GM18909 (cell line): ENCODE measurements around the gene SPDYE6.
A peak's percentile ranks its signal among the peaks of the same experiment; 100 is the strongest.
"Not testable (repeated sequence)": the region's sequence is repeated elsewhere in the genome, so short reads cannot be mapped to it uniquely, and the experiment has no call there.

ENCODE experiments used
- ATAC-seq: cut with Tn5 transposase; IDR thresholded peaks from one replicate; pipeline ENCODE4 v1.9.1; 2021; ENCODE audit warnings: mild to moderate bottlenecking; ENCODE audit not compliant: unreplicated experiment, poor library complexity

SPDYE6 gene

DNA sequence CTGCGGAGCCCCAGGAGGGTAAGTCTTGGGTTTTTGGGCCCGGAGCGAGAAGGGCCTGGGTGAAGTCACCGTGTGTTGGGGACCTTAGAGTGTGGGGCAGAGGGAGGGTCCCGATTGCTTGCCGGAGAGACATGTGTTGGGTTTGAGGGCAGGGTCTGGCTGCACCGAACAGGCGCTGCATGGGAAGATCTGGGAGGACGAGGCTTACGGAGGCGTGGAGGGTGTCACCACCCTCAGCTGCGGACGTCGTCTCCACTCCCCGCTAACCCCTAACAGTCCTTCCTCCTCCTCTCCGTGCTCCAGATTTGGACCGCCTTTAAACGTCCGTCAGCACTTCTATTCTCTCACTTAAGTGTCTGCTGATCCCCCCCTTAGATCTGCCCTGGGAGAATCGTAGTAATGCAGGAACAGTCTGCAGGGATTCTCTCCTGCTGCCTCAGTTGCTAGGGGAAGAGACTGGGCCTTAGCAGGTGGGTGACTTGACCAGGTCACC is 8.2 kb upstream of the SPDYE6 start:
- ATAC-seq: not testable (repeated sequence)

DNA sequence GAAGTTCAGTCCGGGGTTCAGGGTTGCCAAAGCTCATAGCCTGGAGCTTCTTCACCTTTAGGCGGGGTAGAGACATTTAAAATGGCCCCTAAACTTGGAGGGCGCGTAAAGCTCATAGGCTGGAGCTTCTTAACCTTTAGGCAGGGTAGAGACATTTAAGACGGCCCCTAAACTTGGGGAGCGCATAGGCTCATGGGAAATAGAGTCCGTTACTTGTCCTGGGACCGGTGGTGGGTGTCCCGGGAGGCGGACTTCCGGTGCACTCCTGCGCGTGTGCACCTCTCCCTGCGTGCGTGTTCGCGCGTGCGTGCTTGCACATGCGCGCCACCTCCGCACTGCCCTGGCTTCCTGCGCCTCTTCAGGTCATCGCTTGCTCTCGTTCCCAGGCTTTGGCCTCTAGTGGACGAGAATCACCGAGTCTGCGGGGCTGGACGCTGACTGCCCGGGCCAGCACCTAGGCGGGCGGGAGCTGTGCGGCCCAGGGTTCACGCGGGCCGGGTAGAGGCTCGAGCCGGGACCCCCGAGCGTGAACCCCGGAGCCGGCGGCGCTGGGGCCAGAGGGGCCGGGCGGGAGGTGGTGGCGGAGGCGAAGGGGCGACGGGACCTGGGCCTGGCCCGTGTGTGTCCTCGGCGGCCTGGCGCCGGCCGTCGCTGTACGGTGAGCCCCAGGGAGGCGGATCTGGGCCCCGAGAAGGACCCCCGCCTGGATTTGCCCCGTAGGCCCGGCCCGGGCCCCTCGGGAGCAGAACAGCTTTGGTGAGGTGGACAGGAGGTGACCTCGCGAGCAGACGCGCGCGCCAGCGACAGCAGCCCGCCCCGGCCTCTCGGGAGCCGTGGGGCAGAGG is 7.5 kb upstream of the SPDYE6 start:
- ATAC-seq: peak; percentile 100

DNA sequence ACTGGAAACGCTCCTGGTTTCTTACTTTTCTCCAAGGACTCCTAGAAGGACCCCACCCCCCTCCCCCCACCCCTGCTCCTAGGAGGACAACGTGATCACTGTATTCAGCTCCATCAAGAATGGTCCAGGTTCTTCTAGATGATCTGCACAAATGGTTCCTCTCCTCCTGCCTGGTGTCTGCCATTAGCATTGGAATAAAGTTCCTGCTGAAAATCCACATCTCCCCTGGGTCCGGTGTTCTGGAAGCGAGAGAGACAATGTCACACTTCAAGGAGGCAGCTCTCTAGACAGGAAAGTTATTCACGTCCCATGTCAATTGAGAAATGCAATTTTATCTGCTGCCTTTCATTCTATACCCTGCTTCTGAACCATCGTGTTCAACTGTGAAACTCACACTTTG is 9.3 kb downstream of the SPDYE6 start:
- ATAC-seq: not testable (repeated sequence)

DNA sequence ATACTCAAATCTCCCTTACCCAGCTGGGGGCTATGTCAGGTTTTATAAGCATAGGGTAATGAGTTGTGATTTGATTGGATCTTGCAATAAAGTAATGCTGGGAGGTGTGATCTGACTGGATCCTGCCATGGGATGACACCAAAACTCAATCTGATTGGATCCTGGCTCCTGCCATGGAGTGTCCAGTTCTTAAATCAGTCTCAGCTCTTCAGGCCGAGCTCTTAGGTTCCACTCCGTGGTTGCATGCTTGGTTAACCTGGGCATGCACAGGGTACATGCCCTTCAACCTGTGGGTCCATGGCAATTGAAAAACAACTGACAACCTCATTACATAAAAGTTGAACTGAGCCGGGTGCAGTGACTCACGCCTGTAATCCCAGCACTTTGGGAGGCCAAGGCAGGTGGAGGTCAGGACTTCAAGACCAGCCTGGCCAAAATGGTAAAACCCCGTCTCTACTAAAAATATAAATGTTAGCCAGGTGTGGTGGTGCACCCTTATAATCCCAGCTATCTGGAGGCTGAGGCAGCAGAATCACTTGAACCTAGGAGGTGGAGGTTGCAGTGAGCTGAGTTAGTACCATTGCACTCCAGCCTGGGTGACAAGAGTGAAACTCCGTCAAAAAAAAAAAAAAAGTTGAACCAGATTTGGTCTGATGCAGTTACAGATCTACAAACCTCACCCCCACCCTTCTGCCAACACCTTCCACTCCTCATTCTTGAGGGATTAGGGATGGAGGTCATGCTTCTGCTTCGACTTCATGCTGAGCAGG is 15.5 kb downstream of the SPDYE6 start:
- not testable (repeated sequence) for ATAC-seq

DNA sequence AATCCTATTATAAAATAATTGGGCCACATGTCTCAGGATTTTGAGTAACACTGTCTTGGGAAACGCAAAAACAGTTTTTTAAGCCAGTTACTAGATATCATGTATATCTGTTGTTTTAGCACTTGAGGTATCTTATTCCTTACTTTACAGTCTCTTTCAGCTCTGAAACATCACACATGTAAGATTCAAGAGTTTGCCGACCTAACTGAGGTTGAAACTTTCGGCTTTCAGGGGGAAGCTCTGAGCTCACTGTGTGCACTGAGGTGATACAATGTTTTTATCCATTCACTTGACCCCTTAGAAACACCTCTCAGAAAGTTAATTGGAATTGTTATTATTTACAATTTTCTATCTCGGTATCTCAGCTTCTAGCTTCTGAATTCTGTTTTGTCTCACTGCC is 18.8 kb downstream of the SPDYE6 start:
- ATAC-seq: not testable (repeated sequence)

DNA sequence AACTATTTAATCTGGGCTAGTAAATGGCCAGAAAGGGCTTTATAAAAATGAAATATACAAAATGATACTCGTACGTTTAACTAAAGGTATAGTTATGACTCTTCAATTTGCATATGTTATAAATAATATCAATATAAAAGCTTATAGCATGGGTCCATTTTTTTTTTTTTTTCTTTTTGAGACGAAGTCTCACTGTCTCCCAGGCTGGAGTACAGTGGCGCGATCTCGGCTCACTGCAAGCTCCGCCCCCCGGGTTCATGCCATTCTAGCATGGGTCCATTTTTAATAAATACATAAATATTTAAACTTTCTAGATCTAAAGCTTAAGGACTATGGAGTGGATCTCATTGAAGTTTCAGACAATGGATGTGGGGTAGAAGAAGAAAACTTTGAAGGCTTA is 19.2 kb downstream of the SPDYE6 start:
- ATAC-seq: not testable (repeated sequence)

DNA sequence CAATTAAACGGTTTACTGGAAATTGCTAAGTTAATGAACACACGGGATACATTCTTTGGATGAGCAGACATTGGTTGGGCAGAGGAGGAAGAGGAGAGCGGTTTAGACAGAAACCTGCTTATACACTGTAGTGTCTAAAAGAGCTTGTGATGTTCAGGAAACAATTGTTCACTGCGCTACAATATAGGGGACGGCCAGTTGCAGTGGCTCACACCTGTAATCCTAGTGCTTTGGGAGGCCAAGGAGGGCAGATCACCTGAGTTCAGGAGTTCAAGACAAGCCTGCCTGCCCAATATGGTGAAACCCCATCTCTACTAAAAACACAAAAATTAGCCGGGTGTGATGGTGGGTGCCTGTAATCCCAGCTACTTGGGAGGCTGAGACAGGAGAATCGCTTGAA is 20.7 kb downstream of the SPDYE6 start:
- ATAC-seq: not testable (repeated sequence)

DNA sequence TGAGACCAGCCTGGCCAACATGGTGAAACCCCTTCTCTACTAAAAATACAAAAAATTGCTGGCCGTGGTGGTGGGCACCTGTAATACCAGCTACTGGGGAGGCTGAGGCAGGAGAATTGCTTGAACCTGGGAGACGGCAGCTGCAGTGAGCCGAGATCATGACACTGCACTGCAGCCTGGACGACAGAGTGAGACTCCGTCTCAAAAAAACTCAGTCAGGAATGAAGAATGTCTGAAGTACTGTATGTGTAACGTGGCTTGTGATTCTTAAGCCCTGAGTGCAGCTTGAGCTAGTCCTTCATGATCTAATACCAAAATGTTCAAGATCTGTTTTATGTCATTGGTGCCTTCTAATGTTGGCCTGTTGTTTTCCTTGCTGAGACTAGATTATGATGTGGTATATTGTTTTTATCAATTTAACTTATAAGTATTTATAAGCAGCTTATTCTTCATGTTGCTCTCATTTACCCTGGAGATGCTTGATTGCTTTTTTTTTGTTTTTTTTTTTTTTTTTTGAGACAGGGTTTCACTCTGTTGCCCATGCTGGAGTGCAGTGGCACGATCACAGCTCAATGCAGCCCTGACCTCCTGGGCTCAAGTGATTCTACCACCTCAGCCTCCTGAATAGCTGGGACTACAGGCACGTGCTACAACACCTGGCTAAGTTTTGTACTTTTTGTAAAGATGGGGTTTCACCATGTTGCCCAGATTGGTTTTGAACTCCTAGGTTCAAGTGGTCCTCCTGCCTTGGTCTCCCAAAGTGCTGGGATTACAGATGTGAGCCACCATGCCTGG is 25.4 kb downstream of the SPDYE6 start:
- not testable (repeated sequence) for ATAC-seq

DNA sequence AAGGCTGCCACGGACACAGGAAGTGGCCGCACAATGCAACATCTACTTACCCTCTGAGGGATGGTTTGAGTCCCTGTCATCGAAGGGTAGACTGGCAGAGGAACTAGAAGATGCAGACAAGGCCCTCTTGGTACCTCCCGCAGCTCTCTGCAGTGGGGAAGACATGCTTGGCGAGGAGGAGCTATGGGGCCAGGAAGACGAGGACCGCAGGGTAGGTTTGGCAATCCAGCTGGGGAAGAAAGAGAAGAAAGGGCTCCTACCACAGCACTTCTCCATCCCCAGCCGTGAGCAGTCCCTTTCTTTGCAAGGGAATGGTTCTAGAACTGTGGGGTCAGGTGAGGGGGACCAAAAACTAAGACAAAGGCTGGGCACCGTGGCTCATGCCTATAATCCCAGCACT is 26.9 kb downstream of the SPDYE6 start:
- ATAC-seq: not testable (repeated sequence)

DNA sequence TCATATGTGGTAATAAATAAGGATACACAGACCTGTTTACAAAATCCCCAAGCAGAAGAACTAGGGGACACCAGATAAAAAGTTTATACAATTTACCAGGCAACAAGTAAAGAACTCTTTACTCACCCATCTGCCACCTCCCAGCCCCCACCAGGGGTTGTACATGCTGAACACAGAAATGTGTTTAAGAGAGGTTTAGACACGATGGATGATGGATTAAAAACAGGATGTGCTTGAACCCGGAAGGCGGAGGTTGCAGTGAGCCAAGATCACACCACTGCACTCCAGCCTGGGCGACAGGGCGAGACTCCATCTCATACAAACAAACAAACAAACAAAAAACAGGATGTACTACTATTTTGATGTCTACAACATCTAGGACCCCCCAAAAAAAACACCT is 27.4 kb downstream of the SPDYE6 start:
- ATAC-seq: not testable (repeated sequence)

DNA sequence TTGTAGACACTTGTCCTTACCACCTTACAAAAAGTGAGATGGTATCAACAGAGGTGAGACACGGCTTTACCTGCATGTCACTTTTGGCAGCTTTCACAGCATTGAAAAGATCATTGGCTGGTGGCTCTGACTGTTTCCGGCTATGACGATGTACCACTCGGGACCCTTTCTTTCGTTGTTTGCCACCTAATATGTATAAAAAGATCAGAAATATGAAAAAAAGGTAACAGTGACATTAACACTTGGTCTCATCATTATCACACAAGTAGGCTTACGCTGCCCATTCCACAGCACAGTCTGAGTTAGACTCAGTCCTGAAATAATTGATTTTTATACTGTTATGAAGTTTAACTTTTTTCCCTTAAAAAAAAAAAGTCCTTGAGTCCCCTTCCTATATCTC is 29.1 kb downstream of the SPDYE6 start:
- not testable (repeated sequence) for ATAC-seq

DNA sequence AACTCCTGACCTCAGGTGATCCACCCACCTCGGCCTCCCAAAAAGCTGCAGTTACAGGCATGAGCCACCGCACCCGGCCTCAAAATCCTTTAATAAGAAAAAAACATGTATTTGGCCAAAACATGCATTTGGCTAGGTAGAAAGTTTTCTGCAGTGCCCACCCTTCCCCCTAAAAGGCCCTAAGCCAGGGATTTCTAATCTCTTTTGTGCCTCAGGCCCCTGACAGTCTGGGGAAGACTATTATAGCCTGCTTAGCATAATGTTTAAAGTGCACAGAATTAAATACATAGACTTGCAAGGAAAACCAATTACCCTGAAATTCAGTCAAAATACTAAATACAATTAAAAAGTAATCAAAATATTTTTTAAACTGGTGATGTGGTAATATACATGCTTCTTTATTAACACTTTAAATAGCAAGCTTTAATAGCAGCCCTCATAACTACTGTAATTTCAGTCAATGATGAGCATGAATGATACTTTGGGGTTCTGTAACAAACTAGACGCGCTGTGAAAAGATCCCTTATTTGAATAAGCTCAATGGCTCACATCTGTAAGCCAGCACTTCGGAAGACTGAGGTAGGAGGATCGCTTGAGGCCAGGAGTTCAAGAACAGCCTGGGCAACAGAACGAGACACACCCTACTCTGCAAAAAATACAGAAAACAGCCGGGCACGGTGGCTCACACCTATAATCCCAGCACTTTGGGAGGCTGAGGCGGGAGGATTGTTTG is 29.9 kb downstream of the SPDYE6 start:
- ATAC-seq: no peak

DNA sequence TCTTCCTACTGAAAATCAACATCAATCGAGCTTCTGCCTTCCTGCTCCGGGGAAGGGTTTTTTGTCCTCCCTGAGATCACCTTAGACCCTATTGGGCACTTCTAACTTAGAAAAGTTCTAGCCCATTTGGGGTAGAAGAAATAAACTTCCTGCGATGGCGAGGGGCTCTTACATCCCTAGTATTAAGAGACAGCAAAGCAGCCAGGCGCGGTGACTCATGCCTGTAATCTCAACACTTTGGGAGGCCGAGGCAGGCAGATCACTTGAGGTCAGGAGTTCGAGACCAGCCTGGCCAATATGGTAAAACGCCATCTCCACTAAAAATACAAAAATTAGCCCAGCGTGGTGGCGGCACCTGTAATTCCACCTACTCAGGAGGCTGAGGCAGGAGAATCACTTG is 31.1 kb downstream of the SPDYE6 start:
- ATAC-seq: not testable (repeated sequence)

DNA sequence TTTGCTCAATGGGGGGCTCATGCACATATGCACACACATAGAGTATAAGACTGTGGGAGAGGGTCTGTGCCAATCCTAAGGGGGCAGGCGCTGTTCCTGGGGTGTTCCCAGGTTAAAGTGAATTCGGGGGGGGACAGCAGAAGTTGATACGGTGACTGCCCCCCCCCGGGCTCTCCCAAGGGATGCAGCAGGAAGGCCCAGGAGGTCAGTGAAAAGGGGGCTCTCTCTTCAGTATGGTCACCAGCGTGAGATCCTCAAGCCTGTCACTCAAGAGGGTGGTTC is 32.4 kb downstream of the SPDYE6 start:
- ATAC-seq: no peak

DNA sequence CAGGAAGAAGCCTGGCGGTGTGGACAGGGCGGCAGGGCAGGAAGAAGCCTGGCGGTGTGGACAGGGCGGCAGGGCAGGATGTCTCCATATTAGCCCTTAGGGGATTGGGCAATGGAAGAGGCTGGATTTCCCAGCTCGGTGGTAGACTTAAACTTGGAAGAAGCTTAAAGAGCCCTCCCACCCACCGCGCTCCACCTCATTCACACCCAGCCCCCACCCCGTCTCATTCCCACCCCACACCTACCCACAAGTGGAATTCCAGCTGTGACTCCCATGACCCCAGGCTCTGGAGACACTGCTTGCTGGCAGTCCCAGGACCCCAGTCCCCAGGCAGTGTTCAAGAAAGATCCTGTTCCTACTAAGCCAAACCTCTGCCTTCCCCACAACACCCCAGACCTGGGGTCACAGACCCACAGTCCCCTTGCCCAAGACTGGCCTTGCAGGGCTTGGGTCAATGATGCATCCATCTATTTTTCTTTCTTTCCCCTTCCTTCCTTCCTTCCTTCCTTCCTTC is 34.0 kb downstream of the SPDYE6 start:
- no peak for ATAC-seq

DNA sequence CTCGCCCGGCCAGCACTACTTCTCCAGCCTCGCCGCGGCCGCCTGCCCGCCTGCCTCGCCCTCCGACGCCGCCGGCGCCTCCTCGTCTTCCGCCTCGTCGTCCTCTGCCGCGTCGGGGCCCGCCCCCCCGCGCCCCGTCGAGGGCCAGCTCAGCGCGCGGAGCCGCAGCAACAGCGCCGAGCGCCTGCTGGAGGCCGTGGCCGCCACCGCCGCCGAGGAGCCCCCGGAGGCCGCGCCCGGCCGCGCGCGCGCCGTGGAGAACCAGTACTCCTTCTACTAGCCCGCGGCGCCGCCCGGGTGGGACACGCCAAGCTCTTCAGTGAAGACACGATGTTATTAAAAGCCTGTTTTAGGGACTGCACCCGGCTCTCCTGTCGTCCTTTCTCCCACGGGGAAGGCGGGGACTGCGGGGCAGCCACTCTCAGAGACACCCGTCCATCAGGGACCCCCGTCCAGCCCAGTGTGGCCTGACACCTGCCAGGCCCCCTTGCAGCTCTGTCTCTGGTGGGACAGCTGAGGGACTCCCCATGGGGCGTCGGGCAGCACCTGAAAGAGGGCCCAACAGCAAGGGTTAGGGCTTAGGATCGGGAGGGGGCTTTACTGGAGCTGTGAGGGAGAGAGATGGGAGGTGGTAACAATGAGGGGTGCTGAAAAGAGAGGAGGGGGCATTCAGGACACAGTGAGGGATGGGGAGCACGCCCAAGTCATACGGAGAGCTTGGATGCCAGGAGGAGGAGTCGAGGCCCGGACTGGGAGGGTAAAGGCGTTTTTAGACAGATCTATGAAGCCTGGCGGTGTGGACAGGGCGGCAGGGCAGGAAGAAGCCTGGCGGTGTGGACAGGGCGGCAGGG is 34.7 kb downstream of the SPDYE6 start:
- peak; percentile 35 for ATAC-seq

DNA sequence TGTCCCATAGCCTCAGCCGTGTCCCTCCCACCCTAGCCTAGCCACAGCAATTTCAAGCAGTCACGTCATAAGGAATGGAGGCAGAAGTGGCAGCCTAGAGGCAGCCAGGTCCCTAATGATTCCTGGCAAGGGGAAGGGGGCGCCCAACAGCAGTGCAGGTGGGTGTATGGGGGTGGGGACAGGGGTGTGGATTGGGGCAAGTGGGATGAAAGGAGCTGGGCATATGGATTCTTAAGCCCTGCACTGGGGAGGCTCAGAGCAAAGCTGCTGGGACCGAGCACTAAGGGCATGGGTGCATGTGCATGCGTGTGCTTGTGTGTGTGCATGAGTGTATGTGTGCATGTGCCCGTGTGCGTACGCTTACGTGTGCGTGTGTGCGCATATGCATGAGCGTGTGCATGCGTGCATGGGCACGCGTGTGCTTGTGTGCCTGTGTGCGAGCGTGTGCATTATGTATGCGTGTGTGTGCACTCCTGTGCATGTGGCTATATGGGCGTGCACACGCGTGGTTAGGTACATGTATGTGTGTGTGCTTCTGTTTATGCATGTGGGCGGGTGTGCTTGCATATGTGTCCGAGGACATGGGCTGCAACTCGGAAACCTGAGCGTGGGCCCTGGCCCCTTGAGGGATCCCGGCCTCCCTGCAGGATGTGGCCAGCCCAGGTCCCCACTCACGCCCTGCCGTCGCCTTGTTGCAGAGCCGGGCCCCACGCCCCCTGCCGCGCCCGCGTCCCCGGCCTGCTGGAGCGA is 35.5 kb downstream of the SPDYE6 start:
- ATAC-seq: no peak

DNA sequence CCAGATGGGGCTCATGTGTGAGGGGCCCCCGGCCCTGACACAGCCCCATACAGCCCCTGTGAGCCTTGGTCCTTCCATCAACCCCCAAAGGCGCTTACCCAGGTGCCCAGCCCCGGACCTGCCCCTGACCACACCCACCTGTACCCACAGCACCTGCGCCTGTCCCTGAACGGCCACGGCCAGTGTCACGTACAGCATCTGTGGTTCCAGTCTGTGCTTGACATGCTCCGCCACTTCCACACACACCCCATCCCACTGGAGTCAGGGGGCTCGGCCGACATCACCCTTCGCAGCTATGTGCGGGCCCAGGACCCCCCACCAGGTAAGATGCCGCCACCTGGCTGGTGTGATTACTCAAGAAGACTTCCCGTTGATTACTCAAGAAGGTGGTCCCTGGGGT is 36.1 kb downstream of the SPDYE6 start:
- ATAC-seq: no peak
